Endothelial cell of umbilical vein (primary cell): Measurements from ENCODE around the gene DGAT2.

Experiments used
- EZH2 ChIP-seq: IDR thresholded peaks from 2 replicates; pipeline ENCODE4 v1.6.1; 2012; ENCODE audit warnings: borderline replicate concordance, low read depth, mild to moderate bottlenecking, moderate library complexity, low read length, inconsistent platforms; ENCODE audit not compliant: severe bottlenecking
- FOS ChIP-seq: IDR thresholded peaks from 2 replicates; pipeline ENCODE4 v1.6.1; 2011; ENCODE audit warnings: mild to moderate bottlenecking, low read length, moderate library complexity, borderline replicate concordance; ENCODE audit not compliant: insufficient read depth
- JUN ChIP-seq: IDR thresholded peaks from 2 replicates; pipeline ENCODE4 v1.6.1; 2011; ENCODE audit warnings: borderline replicate concordance, low read depth; ENCODE audit not compliant: insufficient read length, insufficient read depth
- MYC ChIP-seq: IDR thresholded peaks from one replicate; pipeline ENCODE4 v1.6.1; 2011; ENCODE audit warnings: mild to moderate bottlenecking, low read depth, low read length
- POLR2A ChIP-seq: IDR thresholded peaks from 2 replicates; pipeline ENCODE4 v1.6.1; 2012; ENCODE audit warnings: low read depth, mild to moderate bottlenecking, control low read depth, low read length
- POLR2AphosphoS5 ChIP-seq: IDR thresholded peaks from 2 replicates; pipeline ENCODE4 v1.6.1; 2012; ENCODE audit warnings: low read depth, mild to moderate bottlenecking, control low read depth, low read length, moderate library complexity; ENCODE audit not compliant: insufficient read depth
- TF ChIP-seq, protein P1 (sequence below), 2 donors: IDR thresholded peaks; 1 replicate in 1 of 2; 2 replicates in 1 of 2; pipeline ENCODE4 v1.5.1; 2011; ENCODE audit warnings: low read length in 2 of 2, mild to moderate bottlenecking in 2 of 2, moderate library complexity in 2 of 2, control low read depth in 1 of 2, inconsistent platforms in 1 of 2, low read depth in 1 of 2; ENCODE audit not compliant: insufficient read depth in 1 of 2; ENCODE audit errors: extremely low read depth in 1 of 2
- TF ChIP-seq, protein P2 (sequence below): IDR thresholded peaks from 2 replicates; pipeline ENCODE4 v1.6.1; 2011; ENCODE audit not compliant: insufficient read depth, insufficient read length

- TF ChIP-seq, protein P1, sequence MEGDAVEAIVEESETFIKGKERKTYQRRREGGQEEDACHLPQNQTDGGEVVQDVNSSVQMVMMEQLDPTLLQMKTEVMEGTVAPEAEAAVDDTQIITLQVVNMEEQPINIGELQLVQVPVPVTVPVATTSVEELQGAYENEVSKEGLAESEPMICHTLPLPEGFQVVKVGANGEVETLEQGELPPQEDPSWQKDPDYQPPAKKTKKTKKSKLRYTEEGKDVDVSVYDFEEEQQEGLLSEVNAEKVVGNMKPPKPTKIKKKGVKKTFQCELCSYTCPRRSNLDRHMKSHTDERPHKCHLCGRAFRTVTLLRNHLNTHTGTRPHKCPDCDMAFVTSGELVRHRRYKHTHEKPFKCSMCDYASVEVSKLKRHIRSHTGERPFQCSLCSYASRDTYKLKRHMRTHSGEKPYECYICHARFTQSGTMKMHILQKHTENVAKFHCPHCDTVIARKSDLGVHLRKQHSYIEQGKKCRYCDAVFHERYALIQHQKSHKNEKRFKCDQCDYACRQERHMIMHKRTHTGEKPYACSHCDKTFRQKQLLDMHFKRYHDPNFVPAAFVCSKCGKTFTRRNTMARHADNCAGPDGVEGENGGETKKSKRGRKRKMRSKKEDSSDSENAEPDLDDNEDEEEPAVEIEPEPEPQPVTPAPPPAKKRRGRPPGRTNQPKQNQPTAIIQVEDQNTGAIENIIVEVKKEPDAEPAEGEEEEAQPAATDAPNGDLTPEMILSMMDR (IDR thresholded peaks at IDR 0.05; ENCODE audit: extremely low read depth in 1 of 2, insufficient read depth in 1 of 2, low read depth in 1 of 2, low read length in 2 of 2) = no peak
- TF ChIP-seq POLR2AphosphoS5 (no peak), EZH2 (no peak), POLR2A (no peak), JUN (no peak), MYC (no peak), FOS (no peak)
- TF ChIP-seq, protein P2, sequence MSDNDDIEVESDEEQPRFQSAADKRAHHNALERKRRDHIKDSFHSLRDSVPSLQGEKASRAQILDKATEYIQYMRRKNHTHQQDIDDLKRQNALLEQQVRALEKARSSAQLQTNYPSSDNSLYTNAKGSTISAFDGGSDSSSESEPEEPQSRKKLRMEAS = no peak
Measured at GRCh38 chr11:75849894-75850293, 81.3 kb downstream of the DGAT2 start.
